ENCODE measurements around the gene CMTR1.

CMTR1 gene

GRCh38 chr6:37512400-37513011 lies 79.5 kb downstream of the CMTR1 start:
- DNase-seq (ENCODE audit: low read depth), result no peak

GRCh38 chr6:37513155-37513554 lies 80.1 kb downstream of the CMTR1 start:
- no peak for DNase-seq (ENCODE audit: low read depth)

DNA sequence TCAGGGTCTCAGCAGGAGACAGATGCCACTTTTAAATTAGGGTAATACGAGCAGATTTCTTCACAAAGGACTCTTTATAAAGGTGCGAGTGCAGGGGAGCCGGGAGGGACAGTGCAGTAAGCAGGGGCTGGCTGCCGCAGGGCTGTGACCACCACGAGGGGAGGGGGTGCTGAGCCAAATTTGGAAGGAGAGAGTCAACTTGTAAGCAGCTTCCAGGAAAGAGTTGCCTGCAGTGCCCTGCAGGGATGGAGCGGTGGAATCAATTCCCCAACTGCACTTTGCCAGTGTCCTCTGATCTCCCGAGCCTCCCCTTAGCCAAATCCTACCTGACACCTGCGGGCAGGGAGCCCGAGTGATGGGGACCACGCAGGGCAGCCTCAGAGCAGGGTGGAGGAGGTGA lies 80.6 kb downstream of the CMTR1 start:
- DNase-seq (ENCODE audit: low read depth), result no peak

DNA sequence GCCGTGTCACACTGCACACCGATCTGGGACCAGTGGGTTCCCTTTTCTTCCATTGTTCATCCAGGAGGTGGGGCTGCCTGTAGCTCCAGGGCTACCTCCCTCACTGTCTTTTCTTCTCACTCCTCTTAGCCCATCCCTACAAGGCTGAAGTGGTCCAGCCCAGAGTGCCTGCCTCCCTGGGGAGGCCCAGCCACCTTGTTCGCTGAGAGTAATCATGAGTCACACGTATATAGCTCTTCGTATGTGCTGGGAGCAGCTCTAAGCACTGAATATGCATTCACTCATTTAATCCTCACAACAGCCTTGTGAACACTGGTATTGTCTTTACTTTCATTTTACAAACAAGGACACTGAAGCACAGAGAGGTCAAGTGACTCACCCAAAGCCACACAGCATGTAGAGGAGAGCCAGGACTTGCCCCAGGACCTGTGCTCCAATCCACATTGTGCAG lies 81.3 kb downstream of the CMTR1 start:
- DNase-seq (ENCODE audit: low read depth), result peak; percentile 15

DNA sequence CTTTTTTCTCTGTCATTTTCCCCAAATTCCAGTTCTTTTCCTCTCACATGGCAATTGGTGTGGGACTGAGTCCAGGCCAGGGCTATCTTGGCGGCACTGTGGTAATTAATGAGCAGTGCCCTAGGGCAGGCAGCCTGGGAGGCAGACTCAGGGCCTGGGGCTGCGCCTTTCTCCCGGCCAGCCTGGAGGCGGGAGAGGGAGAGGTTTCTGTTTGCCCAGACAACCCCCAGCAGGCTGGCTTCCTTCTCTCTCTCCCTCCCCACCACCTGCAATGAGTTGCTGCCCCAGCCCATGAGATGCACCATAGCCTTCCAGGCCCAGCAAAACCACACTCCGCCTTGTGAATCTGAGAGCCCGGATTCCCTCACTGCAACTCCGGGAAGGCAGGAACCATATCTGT lies 81.8 kb downstream of the CMTR1 start:
- no peak for DNase-seq (ENCODE audit: low read depth)

DNA sequence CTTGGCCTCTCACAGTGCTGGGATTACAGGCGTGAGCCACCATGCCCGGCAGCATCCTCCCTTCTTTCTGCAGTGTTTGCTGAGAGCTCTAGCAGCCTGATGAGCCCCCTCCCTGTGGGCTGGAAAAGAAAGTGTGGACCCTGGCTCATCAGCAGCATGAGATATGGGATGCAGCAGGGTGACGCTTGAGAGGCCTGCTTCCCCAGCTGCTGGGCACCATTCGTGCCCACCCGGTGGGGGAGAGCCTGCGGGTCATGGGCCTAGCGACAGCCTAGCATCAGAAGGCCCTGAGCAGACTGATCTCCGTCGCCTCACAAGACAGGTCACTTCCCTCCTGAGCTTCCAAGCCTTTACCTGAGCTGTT lies 82.7 kb downstream of the CMTR1 start:
- DNase-seq (ENCODE audit: low read depth), result no peak

DNA sequence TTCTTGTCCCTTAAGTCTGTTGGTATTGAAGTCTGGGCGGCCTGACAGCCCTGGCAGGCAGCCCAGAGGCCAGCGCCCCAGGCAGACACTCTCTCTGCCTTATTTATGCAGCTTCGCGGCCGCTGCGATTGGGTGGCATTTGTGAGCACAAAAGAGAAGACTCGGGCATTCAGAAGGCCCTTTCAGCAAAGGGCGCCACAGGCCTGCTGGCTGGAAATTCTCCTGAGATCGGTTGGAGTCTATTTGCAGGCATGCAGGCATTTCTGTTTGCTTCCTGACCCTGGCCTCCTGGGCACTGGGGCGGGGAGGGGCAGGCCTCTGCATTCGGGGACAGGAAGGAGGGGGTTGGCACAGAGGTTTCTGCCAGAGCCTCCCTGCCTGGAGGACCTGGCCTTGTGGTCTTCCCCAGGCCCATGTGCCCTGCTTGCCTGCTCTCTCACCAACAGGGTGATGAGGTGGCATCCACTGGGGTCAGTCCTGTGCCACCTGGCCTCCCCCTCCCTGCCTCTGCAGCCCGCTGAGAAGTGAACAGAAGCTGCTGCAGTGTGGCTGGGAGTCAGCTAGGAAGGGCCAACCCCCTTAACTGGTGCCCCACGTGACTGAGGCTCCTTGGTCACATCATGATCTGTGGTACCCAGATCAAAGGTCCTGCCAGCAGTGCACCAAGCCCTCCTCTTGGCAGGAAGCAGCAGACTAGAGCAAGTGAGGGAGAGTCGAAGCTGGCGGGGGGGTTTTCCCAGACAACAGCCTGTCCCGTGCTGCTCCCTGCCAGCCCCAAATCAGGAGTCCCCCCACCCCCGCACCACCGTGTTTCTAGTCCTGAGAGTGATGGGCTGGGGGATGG lies 83.3 kb downstream of the CMTR1 start:
- DNase-seq (ENCODE audit: low read depth), result no peak

- no peak for DNase-seq (ENCODE audit: low read depth)
Measured at GRCh38 chr6:37516920-37517405, 83.9 kb downstream of the CMTR1 start.

GRCh38 chr6:37517411-37517812 lies 84.4 kb downstream of the CMTR1 start:
- no peak for DNase-seq (ENCODE audit: low read depth)

GRCh38 chr6:37518116-37518515 lies 85.1 kb downstream of the CMTR1 start:
- no peak for DNase-seq (ENCODE audit: low read depth)

DNA sequence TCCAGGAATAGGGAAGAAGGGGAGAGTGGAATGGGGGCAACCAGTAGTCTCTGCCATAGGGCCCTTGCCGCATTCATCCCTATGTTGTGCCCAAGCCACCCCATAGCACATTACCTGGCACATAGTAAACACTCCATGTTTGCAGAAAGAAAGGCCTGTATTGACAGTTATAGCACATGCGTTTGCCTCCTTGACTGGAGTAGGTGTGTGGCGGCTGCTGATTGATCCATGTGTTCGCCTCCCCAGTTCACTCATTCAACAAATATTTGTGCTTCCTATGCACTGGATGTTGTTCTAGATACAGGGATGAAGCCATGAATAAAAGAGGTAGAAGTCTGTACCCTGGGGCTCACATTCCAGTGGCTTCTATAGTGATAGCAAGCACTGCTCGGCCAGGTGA lies 86.4 kb downstream of the CMTR1 start:
- DNase-seq (ENCODE audit: low read depth), result no peak

DNA sequence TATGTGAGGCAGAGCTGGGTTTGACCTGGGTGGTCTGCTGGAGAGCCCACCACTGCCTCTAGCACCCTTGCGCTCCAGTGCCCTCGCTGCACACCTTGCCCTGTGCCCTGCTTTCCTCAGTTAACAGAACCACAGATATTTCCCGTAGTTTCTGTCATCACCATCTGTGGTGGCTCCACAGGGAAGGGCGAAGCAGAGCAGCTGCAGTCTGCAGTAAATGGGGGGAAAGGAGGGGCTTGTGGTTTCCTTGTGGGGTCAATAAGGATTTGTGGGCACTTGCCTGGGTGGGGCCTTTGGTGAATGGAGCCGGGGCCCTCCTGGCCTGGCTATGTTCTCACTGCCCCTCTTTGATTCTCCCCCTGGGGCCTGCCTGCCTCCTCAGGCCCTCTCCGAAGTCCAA lies 87.9 kb downstream of the CMTR1 start:
- DNase-seq (ENCODE audit: low read depth), result no peak

DNA sequence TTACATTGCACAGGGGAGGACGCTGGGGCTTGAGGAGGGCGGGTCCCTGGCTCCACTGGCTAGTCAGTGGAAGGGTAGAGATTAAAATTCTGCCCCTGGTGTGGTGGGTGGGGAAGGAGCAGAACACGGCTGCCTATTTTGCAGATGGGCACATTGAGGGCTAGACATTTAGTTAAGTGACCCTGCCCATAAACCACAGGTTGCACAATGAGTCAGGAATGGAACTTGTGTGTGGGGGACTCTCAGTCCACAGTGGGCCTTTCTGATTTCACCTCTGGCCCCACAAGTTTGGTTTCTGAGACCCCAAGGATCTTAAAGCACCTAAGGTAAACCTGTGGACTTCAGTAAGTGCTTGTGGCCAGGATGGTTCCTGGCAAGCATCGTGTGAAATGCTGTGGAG lies 88.7 kb downstream of the CMTR1 start:
- no peak for DNase-seq (ENCODE audit: low read depth)

- no peak for DNase-seq (ENCODE audit: low read depth)
Measured at GRCh38 chr6:37522836-37523235, 89.8 kb downstream of the CMTR1 start.

DNA sequence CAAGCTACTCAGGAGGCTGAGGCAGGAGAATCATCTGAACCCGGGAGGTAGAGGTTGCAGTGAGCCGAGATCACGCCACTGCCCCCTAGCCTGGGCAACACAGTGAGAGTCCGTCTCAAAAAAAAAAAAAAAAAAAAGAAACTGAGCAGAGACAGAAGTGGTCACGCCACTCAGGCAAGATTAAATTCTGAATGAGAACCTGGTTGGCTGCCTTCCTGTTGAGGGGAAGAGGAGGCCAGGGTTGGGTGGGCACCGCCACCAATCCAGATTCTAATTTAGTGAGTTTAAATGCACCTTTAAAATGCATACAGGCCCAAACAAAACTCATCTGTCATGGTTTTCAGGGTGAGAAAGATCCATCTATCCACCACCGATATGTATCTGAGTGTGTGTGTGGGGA lies 90.4 kb downstream of the CMTR1 start:
- no peak for DNase-seq (ENCODE audit: low read depth)

GRCh38 chr6:37524025-37524969 lies 91.3 kb downstream of the CMTR1 start:
- no peak for DNase-seq (ENCODE audit: low read depth)

DNA sequence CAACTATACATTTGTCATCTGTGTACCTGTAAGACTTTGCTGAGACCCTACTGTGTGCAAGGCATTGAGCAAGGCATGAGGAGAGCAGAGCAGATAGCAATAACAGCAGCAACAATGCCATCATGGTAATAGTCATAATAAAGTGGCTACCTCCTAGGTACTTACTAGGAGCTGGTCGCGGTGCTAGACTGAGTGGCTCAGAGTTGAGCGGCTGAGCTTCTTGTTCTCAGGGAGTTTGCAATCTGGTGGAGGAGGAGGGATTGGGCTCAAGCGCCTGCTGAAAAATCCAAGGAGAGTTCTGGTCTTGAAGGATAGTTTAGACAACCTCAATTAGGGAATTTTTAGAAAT lies 91.9 kb downstream of the CMTR1 start:
- DNase-seq (ENCODE audit: low read depth), result no peak

GRCh38 chr6:37525460-37526357 lies 92.7 kb downstream of the CMTR1 start:
- DNase-seq (ENCODE audit: low read depth), result no peak

DNA sequence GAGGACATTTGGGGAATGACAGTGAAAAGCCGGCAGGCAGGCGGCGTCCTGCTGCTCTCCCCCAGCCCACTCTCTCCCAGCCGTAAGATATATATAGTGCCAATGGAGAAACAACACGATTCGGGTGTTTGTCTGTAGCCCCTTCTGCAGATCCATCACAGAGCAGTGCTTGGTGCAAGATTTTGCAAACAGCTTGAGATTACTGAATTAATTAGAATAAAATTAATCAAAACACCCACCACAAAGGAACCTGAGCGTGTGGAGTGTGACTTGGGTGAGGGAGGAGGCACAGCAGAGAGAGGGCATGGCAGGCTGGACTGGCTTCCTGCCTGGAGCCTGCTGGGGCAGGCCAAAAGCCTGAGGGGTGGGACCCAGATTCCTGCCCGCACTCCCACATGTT lies 95.5 kb downstream of the CMTR1 start:
- no peak for DNase-seq (ENCODE audit: low read depth)

DNA sequence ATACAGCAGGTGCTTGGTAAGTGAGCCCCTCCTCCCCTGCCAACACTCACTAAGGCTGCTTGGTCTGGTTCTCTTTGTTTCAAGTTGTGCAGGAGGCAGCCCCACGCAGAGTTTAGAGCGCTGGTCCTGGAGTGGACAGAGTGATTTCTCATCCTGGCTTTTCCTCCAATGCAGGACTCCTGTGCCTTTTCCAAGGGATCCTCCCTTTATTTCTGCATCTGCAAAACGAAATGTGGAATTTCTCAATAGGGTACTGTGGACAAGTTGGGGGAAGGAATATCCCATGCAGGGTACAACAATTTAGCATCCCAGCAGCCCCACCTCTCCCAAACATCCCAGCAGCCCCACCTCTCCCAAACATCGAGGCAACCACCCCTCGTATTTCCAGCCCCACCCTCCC lies 97.3 kb downstream of the CMTR1 start:
- no peak for DNase-seq (ENCODE audit: low read depth)

GRCh38 chr6:37531026-37531425 lies 98.0 kb downstream of the CMTR1 start:
- no peak for DNase-seq (ENCODE audit: low read depth)

Data from non-pigmented ciliary epithelial cell (primary cell).